ENCODE data around the gene CTSH. TPM values are rescaled to one million over a fixed set of nuclear protein-coding genes. Genes with fewer than 3 reads are reported as not detected.
A peak's percentile ranks its signal among the peaks of the same experiment; 100 is the strongest.

Gene CTSH
- total and polyA plus RNA-seq, 2 of the 13 experiments (the other 11 are each of a cell fraction or from before 2014, with no cell fraction given) = 265 to 653 TPM

DNA sequence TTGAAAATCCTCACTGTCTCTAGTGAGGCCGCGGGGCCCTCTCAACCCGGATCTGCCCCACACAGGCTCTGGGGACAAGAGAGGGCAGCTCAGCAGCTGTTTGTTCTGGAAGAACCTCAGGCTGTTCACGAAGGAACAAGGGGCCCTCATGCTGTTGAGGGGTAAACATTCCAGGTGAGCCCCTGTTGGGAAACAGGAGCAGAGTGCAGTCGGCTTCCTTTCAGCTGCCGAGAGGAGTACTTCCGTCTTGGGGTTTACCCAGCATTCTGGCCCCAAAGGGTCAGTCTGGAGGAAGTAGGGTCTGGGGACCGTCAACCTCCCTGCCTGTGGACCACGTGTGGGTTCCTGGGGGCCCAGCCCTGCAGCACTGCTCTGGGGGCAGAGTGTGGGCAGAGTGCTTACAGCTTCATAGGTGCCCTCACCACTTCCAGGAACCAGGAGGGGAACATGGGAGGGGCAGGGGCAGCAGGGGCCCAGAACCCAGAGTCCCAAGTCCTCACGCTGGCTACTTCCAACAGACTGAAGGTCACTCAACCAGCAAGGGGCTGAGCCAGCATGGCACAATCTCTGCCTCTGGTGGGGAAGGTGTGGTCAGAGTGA lies 49.2 kb upstream of the CTSH start (continued):
- TF ChIP-seq ZFY (CRISPR knock-in tag; IDR thresholded peaks at IDR 0.05) = peak; percentile 90
- no peak for TF ChIP-seq ZKSCAN5 (CRISPR knock-in tag; IDR thresholded peaks at IDR 0.05)
- TF ChIP-seq, protein P1, sequence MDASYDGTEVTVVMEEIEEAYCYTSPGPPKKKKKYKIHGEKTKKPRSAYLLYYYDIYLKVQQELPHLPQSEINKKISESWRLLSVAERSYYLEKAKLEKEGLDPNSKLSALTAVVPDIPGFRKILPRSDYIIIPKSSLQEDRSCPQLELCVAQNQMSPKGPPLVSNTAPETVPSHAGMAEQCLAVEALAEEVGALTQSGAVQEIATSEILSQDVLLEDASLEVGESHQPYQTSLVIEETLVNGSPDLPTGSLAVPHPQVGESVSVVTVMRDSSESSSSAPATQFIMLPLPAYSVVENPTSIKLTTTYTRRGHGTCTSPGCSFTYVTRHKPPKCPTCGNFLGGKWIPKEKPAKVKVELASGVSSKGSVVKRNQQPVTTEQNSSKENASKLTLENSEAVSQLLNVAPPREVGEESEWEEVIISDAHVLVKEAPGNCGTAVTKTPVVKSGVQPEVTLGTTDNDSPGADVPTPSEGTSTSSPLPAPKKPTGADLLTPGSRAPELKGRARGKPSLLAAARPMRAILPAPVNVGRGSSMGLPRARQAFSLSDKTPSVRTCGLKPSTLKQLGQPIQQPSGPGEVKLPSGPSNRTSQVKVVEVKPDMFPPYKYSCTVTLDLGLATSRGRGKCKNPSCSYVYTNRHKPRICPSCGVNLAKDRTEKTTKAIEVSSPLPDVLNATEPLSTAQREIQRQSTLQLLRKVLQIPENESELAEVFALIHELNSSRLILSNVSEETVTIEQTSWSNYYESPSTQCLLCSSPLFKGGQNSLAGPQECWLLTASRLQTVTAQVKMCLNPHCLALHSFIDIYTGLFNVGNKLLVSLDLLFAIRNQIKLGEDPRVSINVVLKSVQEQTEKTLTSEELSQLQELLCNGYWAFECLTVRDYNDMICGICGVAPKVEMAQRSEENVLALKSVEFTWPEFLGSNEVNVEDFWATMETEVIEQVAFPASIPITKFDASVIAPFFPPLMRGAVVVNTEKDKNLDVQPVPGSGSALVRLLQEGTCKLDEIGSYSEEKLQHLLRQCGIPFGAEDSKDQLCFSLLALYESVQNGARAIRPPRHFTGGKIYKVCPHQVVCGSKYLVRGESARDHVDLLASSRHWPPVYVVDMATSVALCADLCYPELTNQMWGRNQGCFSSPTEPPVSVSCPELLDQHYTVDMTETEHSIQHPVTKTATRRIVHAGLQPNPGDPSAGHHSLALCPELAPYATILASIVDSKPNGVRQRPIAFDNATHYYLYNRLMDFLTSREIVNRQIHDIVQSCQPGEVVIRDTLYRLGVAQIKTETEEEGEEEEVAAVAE (CRISPR knock-in tag; IDR thresholded peaks at IDR 0.05; ENCODE audit: borderline replicate concordance) = peak; percentile 86; the same call in 1 of the 2 replicates
- no peak for TF ChIP-seq CREB1 (IDR thresholded peaks at IDR 0.05)
- peak; percentile 89 for TF ChIP-seq CREB1 (CRISPR knock-in tag; IDR thresholded peaks at IDR 0.05)
- peak; percentile 98 for TF ChIP-seq NR2F6 (IDR thresholded peaks at IDR 0.05)
- peak; percentile 97 for TF ChIP-seq NR2F6 (CRISPR knock-in tag; IDR thresholded peaks at IDR 0.05)
- TF ChIP-seq, protein P2, sequence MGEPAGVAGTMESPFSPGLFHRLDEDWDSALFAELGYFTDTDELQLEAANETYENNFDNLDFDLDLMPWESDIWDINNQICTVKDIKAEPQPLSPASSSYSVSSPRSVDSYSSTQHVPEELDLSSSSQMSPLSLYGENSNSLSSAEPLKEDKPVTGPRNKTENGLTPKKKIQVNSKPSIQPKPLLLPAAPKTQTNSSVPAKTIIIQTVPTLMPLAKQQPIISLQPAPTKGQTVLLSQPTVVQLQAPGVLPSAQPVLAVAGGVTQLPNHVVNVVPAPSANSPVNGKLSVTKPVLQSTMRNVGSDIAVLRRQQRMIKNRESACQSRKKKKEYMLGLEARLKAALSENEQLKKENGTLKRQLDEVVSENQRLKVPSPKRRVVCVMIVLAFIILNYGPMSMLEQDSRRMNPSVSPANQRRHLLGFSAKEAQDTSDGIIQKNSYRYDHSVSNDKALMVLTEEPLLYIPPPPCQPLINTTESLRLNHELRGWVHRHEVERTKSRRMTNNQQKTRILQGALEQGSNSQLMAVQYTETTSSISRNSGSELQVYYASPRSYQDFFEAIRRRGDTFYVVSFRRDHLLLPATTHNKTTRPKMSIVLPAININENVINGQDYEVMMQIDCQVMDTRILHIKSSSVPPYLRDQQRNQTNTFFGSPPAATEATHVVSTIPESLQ (CRISPR knock-in tag; conservative IDR thresholded peaks at IDR 0.05) = no peak
- no peak for TF ChIP-seq RBM22 (optimal IDR thresholded peaks at IDR 0.05; ENCODE audit: low read length)
- peak in 1 of 2 experiments; percentile 67; a peak in 1 of 4 replicates for TF ChIP-seq POLR2A (IDR thresholded peaks at IDR 0.05; ENCODE audit: insufficient read depth in 1 of 2, low read depth in 2 of 2, low read length in 2 of 2)
- peak; percentile 75 for TF ChIP-seq ZNF766 (CRISPR knock-in tag; IDR thresholded peaks at IDR 0.05; ENCODE audit: borderline replicate concordance)
- TF ChIP-seq, protein P3, sequence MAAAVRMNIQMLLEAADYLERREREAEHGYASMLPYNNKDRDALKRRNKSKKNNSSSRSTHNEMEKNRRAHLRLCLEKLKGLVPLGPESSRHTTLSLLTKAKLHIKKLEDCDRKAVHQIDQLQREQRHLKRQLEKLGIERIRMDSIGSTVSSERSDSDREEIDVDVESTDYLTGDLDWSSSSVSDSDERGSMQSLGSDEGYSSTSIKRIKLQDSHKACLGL (CRISPR knock-in tag; IDR thresholded peaks at IDR 0.05) = peak; percentile 62; the same call in 1 of the 2 replicates
- no peak for TF ChIP-seq ZNF124 (CRISPR knock-in tag; IDR thresholded peaks at IDR 0.05)
- peak; percentile 64; the same call in 1 of the 2 replicates for TF ChIP-seq ZNF616 (CRISPR knock-in tag; IDR thresholded peaks at IDR 0.05; ENCODE audit: low read depth)
- TF ChIP-seq MBNL3 (CRISPR knock-in tag; conservative IDR thresholded peaks at IDR 0.05) = no peak
- TF ChIP-seq MAFG (CRISPR knock-in tag; IDR thresholded peaks at IDR 0.05) = no peak
- TF ChIP-seq FOXO1 (CRISPR knock-in tag; IDR thresholded peaks at IDR 0.05) = peak; percentile 98
- TF ChIP-seq SMAD1 (CRISPR knock-in tag; IDR thresholded peaks at IDR 0.05; ENCODE audit: borderline replicate concordance, low read depth) = peak; percentile 24; the same call in 1 of the 2 replicates
- peak; percentile 51; the same call in 1 of the 2 replicates for TF ChIP-seq ZNF24 (IDR thresholded peaks at IDR 0.05)
- no peak for TF ChIP-seq ZNF737 (CRISPR knock-in tag; IDR thresholded peaks at IDR 0.05; ENCODE audit: borderline replicate concordance)
- TF ChIP-seq ZNF335 (CRISPR knock-in tag; IDR thresholded peaks at IDR 0.05) = peak; percentile 84
- peak; percentile 95; the same call in 1 of the 2 replicates for TF ChIP-seq CC2D1A (CRISPR knock-in tag; IDR thresholded peaks at IDR 0.05)
- TF ChIP-seq, protein P4, sequence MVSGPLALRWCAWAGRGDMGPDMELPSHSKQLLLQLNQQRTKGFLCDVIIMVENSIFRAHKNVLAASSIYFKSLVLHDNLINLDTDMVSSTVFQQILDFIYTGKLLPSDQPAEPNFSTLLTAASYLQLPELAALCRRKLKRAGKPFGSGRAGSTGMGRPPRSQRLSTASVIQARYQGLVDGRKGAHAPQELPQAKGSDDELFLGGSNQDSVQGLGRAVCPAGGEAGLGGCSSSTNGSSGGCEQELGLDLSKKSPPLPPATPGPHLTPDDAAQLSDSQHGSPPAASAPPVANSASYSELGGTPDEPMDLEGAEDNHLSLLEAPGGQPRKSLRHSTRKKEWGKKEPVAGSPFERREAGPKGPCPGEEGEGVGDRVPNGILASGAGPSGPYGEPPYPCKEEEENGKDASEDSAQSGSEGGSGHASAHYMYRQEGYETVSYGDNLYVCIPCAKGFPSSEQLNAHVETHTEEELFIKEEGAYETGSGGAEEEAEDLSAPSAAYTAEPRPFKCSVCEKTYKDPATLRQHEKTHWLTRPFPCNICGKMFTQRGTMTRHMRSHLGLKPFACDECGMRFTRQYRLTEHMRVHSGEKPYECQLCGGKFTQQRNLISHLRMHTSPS (CRISPR knock-in tag; IDR thresholded peaks at IDR 0.05; ENCODE audit: low read depth) = peak; percentile 100
